Omental fat pad (tissue), 4 donors: ENCODE results near the gene CMIP. TPM values are rescaled to one million over a fixed set of nuclear protein-coding genes. Genes with fewer than 3 reads are reported as not detected.

ENCODE experiments used
- ATAC-seq: fragments of 150-250 bp; one replicate; pipeline ENCODE4 v1.9.1; 2016; ENCODE audit warnings: mild to moderate bottlenecking, moderate library complexity; ENCODE audit not compliant: low FRiP score
- DNase-seq: peaks from one replicate; pipeline ENCODE4 v3.0.0-alpha.2; 2019; ENCODE audit warnings: low spot score
- total RNA-seq, 4 donors: library from RNA; depleted of rRNA; stranded (reverse); fragments of >200 nt; gene quantifications; one replicate each; pipeline ENCODE4 v1.1.0, GENCODE V29; 2016
- TF ChIP-seq, protein P1 (sequence below), 3 donors: fragments of 450-650 bp; IDR thresholded peaks; one replicate each; pipeline ENCODE4 v1.5.1; 2016 to 2017; ENCODE audit warnings: antibody characterized with exemption in 3 of 3, mild to moderate bottlenecking in 3 of 3, moderate library complexity in 2 of 3

The CMIP gene
- total RNA-seq, 4 donors from 2014 or later: 15.8 to 52.8 (median 32.0) TPM

- no peak for ATAC-seq
- no peak for DNase-seq
- TF ChIP-seq, protein P1, sequence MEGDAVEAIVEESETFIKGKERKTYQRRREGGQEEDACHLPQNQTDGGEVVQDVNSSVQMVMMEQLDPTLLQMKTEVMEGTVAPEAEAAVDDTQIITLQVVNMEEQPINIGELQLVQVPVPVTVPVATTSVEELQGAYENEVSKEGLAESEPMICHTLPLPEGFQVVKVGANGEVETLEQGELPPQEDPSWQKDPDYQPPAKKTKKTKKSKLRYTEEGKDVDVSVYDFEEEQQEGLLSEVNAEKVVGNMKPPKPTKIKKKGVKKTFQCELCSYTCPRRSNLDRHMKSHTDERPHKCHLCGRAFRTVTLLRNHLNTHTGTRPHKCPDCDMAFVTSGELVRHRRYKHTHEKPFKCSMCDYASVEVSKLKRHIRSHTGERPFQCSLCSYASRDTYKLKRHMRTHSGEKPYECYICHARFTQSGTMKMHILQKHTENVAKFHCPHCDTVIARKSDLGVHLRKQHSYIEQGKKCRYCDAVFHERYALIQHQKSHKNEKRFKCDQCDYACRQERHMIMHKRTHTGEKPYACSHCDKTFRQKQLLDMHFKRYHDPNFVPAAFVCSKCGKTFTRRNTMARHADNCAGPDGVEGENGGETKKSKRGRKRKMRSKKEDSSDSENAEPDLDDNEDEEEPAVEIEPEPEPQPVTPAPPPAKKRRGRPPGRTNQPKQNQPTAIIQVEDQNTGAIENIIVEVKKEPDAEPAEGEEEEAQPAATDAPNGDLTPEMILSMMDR (IDR thresholded peaks at IDR 0.05): no peak
Observed at GRCh38 chr16:81468269-81468902, 23.8 kb downstream of the CMIP start.

- no peak for ATAC-seq
Observed at GRCh38 chr16:81469183-81469677, 24.6 kb downstream of the CMIP start.

DNA sequence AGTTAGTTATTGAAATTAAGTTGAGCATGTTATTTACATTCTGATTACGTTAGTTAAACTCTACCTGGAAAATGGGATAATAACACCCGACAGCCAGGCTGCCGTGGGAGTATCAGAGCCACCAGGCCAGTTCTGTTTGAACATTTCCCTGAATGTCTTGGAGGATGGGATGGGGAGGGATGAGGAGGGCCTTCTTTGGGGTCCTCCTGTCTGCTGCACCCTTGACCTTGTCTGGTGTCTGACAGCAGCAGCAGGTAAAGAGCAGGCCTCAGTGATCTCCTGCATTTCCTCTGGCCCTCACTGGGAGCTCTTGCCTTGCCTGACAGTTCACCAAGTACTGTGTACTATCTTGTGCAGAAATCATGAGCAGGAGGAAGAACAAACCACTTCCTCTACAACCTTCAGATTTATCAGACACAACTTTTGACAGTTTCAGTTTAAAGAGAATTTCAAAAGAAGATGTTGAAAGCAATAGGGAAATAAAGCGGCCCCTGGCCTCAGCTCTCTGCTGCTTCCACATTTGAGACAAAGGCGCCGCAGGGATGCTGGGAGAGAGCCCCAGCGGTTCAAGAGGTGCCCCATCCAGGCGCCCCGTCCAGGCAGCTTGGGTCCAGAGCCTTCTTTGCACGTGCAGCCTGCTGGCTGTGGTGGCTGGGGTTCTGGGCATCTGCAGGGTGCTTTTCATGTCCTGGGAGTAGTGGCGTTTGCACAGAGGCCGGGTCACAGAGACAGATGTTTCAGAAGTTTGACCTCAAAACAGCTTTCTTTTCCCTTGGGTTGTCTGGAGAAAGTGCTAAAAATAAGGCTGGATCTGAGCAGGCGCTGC lies 25.3 kb downstream of the CMIP start:
- TF ChIP-seq, protein P1 (IDR thresholded peaks at IDR 0.05): no peak
- DNase-seq (no peak), ATAC-seq (no peak)

More at GRCh38 chr16:81469183-81469677, 24.6 kb downstream of the CMIP start:
- TF ChIP-seq, protein P1 (IDR thresholded peaks at IDR 0.05): no peak
- DNase-seq: no peak

DNA sequence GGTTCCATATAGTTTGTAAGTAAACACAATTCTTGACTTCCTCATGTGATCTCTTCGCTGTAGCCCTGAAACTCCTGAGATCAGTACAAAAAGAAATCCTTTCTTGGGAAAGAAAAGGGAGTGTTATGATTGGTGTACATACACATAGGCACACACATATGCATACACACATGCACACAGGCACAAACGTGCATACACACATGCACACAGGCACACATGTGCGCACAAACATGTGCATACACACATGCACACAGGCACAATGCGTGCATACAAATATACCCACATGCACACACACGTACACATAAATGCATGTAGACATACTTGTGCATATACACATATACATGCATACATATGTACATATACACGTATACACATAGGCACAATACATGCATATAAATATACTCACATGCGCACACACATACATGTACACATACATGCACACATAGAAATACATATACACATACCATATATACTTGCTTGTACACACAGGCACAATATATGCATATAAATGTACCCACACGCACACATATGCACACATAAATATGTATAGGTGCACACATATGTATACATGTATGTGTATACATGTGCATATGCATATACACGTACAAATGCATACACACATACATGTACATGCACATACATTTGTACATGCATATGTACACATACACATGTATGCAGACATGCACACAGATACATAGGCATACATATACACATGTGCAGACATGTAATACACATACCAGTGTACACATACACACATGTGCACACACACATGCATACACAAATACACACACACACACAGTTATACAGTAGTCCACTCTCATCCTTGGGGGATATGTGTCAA lies 26.4 kb downstream of the CMIP start:
- TF ChIP-seq, protein P1 (IDR thresholded peaks at IDR 0.05): no peak
- DNase-seq: no peak
- ATAC-seq: no peak

DNA sequence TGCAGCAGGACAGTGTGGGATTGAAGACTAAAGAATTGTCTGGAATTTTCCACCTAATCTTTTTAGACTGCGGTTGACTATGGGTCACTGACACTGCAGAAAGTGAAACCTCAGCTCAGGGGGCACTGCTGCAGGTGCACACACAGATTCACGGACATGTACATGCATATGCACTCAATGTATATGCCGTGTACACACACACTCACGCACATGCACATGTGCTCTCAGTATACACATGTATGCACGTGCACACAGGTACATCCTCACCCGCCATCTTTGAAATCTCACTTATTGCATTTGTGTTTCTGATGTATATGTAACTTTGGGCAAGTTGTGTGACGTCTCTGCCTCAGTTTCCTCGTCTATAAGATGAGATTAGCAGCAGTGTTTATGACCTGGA lies 27.3 kb downstream of the CMIP start:
- TF ChIP-seq, protein P1 (IDR thresholded peaks at IDR 0.05): no peak
- ATAC-seq (no peak), DNase-seq (no peak)

DNA sequence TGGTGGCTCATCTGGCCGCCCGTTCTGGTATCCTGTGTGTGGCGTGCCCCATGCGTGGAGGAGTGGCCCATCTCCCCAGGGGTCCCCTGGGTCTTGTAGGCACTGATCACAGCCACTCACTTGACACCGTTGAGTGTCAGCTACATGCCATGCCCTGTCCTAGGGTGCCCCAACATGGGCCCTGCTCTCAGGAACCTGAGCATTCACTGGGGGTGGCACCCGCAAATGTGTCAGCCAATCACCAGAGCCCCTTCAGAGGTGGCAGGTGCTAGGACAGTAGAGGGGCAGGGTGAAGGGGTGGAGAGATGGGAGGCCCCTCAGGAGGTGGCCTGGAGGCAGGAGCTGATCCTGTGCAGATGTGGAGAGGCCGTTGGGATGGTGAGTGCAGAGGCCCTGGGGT lies 27.8 kb downstream of the CMIP start:
- ATAC-seq: no peak
- DNase-seq: no peak
- TF ChIP-seq, protein P1 (IDR thresholded peaks at IDR 0.05): no peak
